ENCODE measurements around the gene CPN2. TPM values are rescaled to one million over a fixed set of nuclear protein-coding genes. Genes with fewer than 3 reads are reported as not detected.

The CPN2 gene
- total RNA-seq, 1 donor from 2014 or later = not detected

GRCh38 chr3:194320100-194320499 is 31.0 kb downstream of the CPN2 start:
- Histone ChIP-seq H3K4me3 (ENCODE audit: low read length in 3 of 3) (no peak overlapping the region), H3K27me3 (ENCODE audit: control insufficient read depth in 3 of 3, insufficient read depth in 3 of 3, low read length in 3 of 3) (peaks cover 8 to 28% (median 12%) of the 10 kb centered on the region in 3 donors), H3K9me3 (ENCODE audit: control insufficient read depth in 3 of 3, low read length in 3 of 3) (no peaks in the 10 kb centered on the region)

GRCh38 chr3:194318511-194319161 is 32.5 kb downstream of the CPN2 start:
- H3K36me3 ChIP-seq (ENCODE audit: control insufficient read depth in 3 of 3, insufficient read depth in 3 of 3, low read length in 3 of 3) = no peaks in the 10 kb centered on the region
- peaks cover 19 to 33% (median 21%) of the 10 kb centered on the region in 3 donors for H3K27me3 ChIP-seq (ENCODE audit: control insufficient read depth in 3 of 3, insufficient read depth in 3 of 3, low read length in 3 of 3)
- H3K9me3 ChIP-seq (ENCODE audit: control insufficient read depth in 3 of 3, low read length in 3 of 3) = no peaks in the 10 kb centered on the region
- no peak overlapping the region for H3K27ac ChIP-seq (ENCODE audit: low read depth, low read length)
- H3K4me1 ChIP-seq (ENCODE audit: control insufficient read depth in 3 of 3, insufficient read depth in 3 of 3, low read length in 3 of 3) = peaks cover 21 to 31% (median 25%) of the 10 kb centered on the region in 3 donors
- no peak overlapping the region for H3K9ac ChIP-seq (ENCODE audit: low read depth in 1 of 3, low read length in 3 of 3)
- no peak overlapping the region for H3K4me3 ChIP-seq (ENCODE audit: low read length in 3 of 3)

More at GRCh38 chr3:194320100-194320499, 31.0 kb downstream of the CPN2 start:
- H3K9ac ChIP-seq (ENCODE audit: low read depth in 1 of 3, low read length in 3 of 3) = no peak overlapping the region
- no peaks in the 10 kb centered on the region for H3K36me3 ChIP-seq (ENCODE audit: control insufficient read depth in 3 of 3, insufficient read depth in 3 of 3, low read length in 3 of 3)
- H3K27ac ChIP-seq (ENCODE audit: low read depth, low read length) = no peak overlapping the region
- peaks cover 17 to 37% (median 28%) of the 10 kb centered on the region in 3 donors for H3K4me1 ChIP-seq (ENCODE audit: control insufficient read depth in 3 of 3, insufficient read depth in 3 of 3, low read length in 3 of 3)

GRCh38 chr3:194316918-194317317 is 34.2 kb downstream of the CPN2 start:
- Histone ChIP-seq H3K9ac (ENCODE audit: low read depth in 1 of 3, low read length in 3 of 3) (no peak overlapping the region), H3K4me1 (ENCODE audit: control insufficient read depth in 3 of 3, insufficient read depth in 3 of 3, low read length in 3 of 3) (peaks cover 25 to 29% (median 26%) of the 10 kb centered on the region in 3 donors), H3K27me3 (ENCODE audit: control insufficient read depth in 3 of 3, insufficient read depth in 3 of 3, low read length in 3 of 3) (peaks cover 34 to 46% (median 37%) of the 10 kb centered on the region in 3 donors), H3K9me3 (ENCODE audit: control insufficient read depth in 3 of 3, low read length in 3 of 3) (no peaks in the 10 kb centered on the region), H3K36me3 (ENCODE audit: control insufficient read depth in 3 of 3, insufficient read depth in 3 of 3, low read length in 3 of 3) (no peaks in the 10 kb centered on the region), H3K27ac (ENCODE audit: low read depth, low read length) (no peak overlapping the region), H3K4me3 (ENCODE audit: low read length in 3 of 3) (no peak overlapping the region)

GRCh38 chr3:194315965-194316361 is 35.2 kb downstream of the CPN2 start:
- H3K9ac ChIP-seq (ENCODE audit: low read depth in 1 of 3, low read length in 3 of 3) = peak overlapping the region in 1 of 3 donors; percentile 72
- no peak overlapping the region for H3K27ac ChIP-seq (ENCODE audit: low read depth, low read length)
- H3K9me3 ChIP-seq (ENCODE audit: control insufficient read depth in 3 of 3, low read length in 3 of 3) = no peaks in the 10 kb centered on the region
- no peak overlapping the region for H3K4me3 ChIP-seq (ENCODE audit: low read length in 3 of 3)
- no peaks in the 10 kb centered on the region for H3K36me3 ChIP-seq (ENCODE audit: control insufficient read depth in 3 of 3, insufficient read depth in 3 of 3, low read length in 3 of 3)
- H3K4me1 ChIP-seq (ENCODE audit: control insufficient read depth in 3 of 3, insufficient read depth in 3 of 3, low read length in 3 of 3) = peaks cover 25 to 28% (median 28%) of the 10 kb centered on the region in 3 donors
- H3K27me3 ChIP-seq (ENCODE audit: control insufficient read depth in 3 of 3, insufficient read depth in 3 of 3, low read length in 3 of 3) = peaks cover 40 to 43% (median 42%) of the 10 kb centered on the region in 3 donors

GRCh38 chr3:194315088-194315964 is 35.8 kb downstream of the CPN2 start:
- peak overlapping the region; percentile 51 for H3K27ac ChIP-seq (ENCODE audit: low read depth, low read length)
- no peaks in the 10 kb centered on the region for H3K36me3 ChIP-seq (ENCODE audit: control insufficient read depth in 3 of 3, insufficient read depth in 3 of 3, low read length in 3 of 3)
- no peaks in the 10 kb centered on the region for H3K9me3 ChIP-seq (ENCODE audit: control insufficient read depth in 3 of 3, low read length in 3 of 3)
- peaks cover 41 to 44% (median 41%) of the 10 kb centered on the region in 3 donors for H3K27me3 ChIP-seq (ENCODE audit: control insufficient read depth in 3 of 3, insufficient read depth in 3 of 3, low read length in 3 of 3)
- H3K9ac ChIP-seq (ENCODE audit: low read depth in 1 of 3, low read length in 3 of 3) = peak overlapping the region; percentile 62 to 72 (median 70)
- H3K4me1 ChIP-seq (ENCODE audit: control insufficient read depth in 3 of 3, insufficient read depth in 3 of 3, low read length in 3 of 3) = peaks cover 25 to 32% (median 28%) of the 10 kb centered on the region in 3 donors
- peak overlapping the region; percentile 66 to 74 (median 73) for H3K4me3 ChIP-seq (ENCODE audit: low read length in 3 of 3)

GRCh38 chr3:194314388-194315068 is 36.6 kb downstream of the CPN2 start:
- peak overlapping the region; percentile 51 for H3K27ac ChIP-seq (ENCODE audit: low read depth, low read length)
- peaks cover 43 to 44% (median 44%) of the 10 kb centered on the region in 3 donors for H3K27me3 ChIP-seq (ENCODE audit: control insufficient read depth in 3 of 3, insufficient read depth in 3 of 3, low read length in 3 of 3)
- H3K36me3 ChIP-seq (ENCODE audit: control insufficient read depth in 3 of 3, insufficient read depth in 3 of 3, low read length in 3 of 3) = no peaks in the 10 kb centered on the region
- peak overlapping the region in 2 of 3 donors; percentile 73 to 74 for H3K4me3 ChIP-seq (ENCODE audit: low read length in 3 of 3)
- H3K9ac ChIP-seq (ENCODE audit: low read depth in 1 of 3, low read length in 3 of 3) = peak overlapping the region in 2 of 3 donors; percentile 70 to 72
- H3K9me3 ChIP-seq (ENCODE audit: control insufficient read depth in 3 of 3, low read length in 3 of 3) = no peaks in the 10 kb centered on the region
- H3K4me1 ChIP-seq (ENCODE audit: control insufficient read depth in 3 of 3, insufficient read depth in 3 of 3, low read length in 3 of 3) = peaks cover 25 to 32% (median 28%) of the 10 kb centered on the region in 3 donors

GRCh38 chr3:194313560-194314387 is 37.4 kb downstream of the CPN2 start:
- peak overlapping the region in 1 of 3 donors; percentile 33 for H3K9ac ChIP-seq (ENCODE audit: low read depth in 1 of 3, low read length in 3 of 3)
- H3K9me3 ChIP-seq (ENCODE audit: control insufficient read depth in 3 of 3, low read length in 3 of 3) = no peaks in the 10 kb centered on the region
- peaks cover 43 to 44% (median 44%) of the 10 kb centered on the region in 3 donors for H3K27me3 ChIP-seq (ENCODE audit: control insufficient read depth in 3 of 3, insufficient read depth in 3 of 3, low read length in 3 of 3)
- peaks cover 25 to 32% (median 28%) of the 10 kb centered on the region in 3 donors for H3K4me1 ChIP-seq (ENCODE audit: control insufficient read depth in 3 of 3, insufficient read depth in 3 of 3, low read length in 3 of 3)
- H3K27ac ChIP-seq (ENCODE audit: low read depth, low read length) = no peak overlapping the region
- H3K36me3 ChIP-seq (ENCODE audit: control insufficient read depth in 3 of 3, insufficient read depth in 3 of 3, low read length in 3 of 3) = no peaks in the 10 kb centered on the region
- H3K4me3 ChIP-seq (ENCODE audit: low read length in 3 of 3) = no peak overlapping the region

GRCh38 chr3:194312743-194313281 is 38.3 kb downstream of the CPN2 start:
- H3K27ac ChIP-seq (ENCODE audit: low read depth, low read length) = no peak overlapping the region
- H3K9ac ChIP-seq (ENCODE audit: low read depth in 1 of 3, low read length in 3 of 3) = no peak overlapping the region
- H3K36me3 ChIP-seq (ENCODE audit: control insufficient read depth in 3 of 3, insufficient read depth in 3 of 3, low read length in 3 of 3) = no peaks in the 10 kb centered on the region
- no peaks in the 10 kb centered on the region for H3K9me3 ChIP-seq (ENCODE audit: control insufficient read depth in 3 of 3, low read length in 3 of 3)
- H3K27me3 ChIP-seq (ENCODE audit: control insufficient read depth in 3 of 3, insufficient read depth in 3 of 3, low read length in 3 of 3) = peaks cover 40 to 44% (median 44%) of the 10 kb centered on the region in 3 donors
- H3K4me3 ChIP-seq (ENCODE audit: low read length in 3 of 3) = no peak overlapping the region
- H3K4me1 ChIP-seq (ENCODE audit: control insufficient read depth in 3 of 3, insufficient read depth in 3 of 3, low read length in 3 of 3) = peaks cover 25 to 32% (median 28%) of the 10 kb centered on the region in 3 donors
